Nephron progenitor cell (in vitro differentiated cells): ENCODE results near the gene RPL18.

Experiments used
- DNase-seq: peaks from one replicate; pipeline ENCODE4 v3.0.0; 2021
- H3K27ac Mint-ChIP-seq: 2 replicates; pipeline ENCODE4 v1.8.0; 2021; ENCODE audit warnings: mild to moderate bottlenecking, moderate library complexity, mixed read lengths
- H3K27me3 Mint-ChIP-seq: 2 replicates; pipeline ENCODE4 v1.8.0; 2021; ENCODE audit warnings: mild to moderate bottlenecking, low read depth, mixed read lengths; ENCODE audit not compliant: poor library complexity
- H3K36me3 Mint-ChIP-seq: 2 replicates; pipeline ENCODE4 v1.8.0; 2021; ENCODE audit warnings: low read depth, mixed read lengths
- H3K4me1 Mint-ChIP-seq: 2 replicates; pipeline ENCODE4 v1.8.0; 2021; ENCODE audit warnings: mixed read lengths
- H3K4me3 Mint-ChIP-seq: 2 replicates; pipeline ENCODE4 v1.8.0; 2021; ENCODE audit warnings: mild to moderate bottlenecking, moderate library complexity, mixed read lengths
- H3K9me3 Mint-ChIP-seq: 2 replicates; pipeline ENCODE4 v1.8.0; 2021; ENCODE audit warnings: mild to moderate bottlenecking, moderate library complexity, mixed read lengths
- TF ChIP-seq, protein P1 (sequence below): fragments of 200-600 bp; sonication (generic); IDR thresholded peaks from 2 replicates; pipeline ENCODE4 v1.5.0; 2021; ENCODE audit warnings: antibody characterized with exemption

RPL18 gene

DNA sequence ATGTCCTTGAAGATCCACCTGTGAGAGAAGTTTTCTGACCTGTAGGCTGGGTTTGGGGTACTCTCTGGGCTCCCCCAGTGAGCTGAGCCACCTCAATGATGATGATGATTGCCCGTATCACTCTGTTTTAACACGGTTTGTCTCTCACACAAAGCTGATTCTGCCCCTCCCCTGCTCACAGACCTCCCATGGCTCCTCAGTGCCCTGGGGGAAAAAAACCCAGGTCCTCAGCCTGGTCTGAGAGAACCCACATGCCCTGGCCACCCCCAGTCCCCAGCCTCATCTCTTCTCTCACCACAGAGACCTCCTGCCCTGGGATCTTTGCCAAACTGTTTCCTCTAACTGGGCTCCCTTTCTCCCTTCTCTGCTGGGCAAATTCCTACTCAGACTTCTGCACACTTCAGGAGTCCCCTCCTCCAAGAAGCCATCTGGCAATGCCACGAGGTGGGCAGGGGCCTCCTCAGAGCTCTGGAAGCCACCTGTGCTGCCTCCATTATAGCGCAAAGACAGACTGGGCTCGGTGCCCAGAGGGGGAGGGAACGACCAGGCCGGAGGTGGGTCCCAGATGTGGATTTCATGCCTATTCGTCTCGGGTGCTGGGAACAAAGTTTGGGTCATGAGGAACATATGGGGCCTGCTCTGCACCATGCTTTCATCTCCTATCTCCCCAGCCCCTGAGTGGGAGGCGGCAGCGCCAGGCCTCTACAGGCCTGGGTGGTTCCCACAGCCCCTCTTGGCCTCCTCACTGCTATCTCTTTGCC is 35.5 kb upstream of the RPL18 start:
- DNase-seq, result no peak
- TF ChIP-seq, protein P1, sequence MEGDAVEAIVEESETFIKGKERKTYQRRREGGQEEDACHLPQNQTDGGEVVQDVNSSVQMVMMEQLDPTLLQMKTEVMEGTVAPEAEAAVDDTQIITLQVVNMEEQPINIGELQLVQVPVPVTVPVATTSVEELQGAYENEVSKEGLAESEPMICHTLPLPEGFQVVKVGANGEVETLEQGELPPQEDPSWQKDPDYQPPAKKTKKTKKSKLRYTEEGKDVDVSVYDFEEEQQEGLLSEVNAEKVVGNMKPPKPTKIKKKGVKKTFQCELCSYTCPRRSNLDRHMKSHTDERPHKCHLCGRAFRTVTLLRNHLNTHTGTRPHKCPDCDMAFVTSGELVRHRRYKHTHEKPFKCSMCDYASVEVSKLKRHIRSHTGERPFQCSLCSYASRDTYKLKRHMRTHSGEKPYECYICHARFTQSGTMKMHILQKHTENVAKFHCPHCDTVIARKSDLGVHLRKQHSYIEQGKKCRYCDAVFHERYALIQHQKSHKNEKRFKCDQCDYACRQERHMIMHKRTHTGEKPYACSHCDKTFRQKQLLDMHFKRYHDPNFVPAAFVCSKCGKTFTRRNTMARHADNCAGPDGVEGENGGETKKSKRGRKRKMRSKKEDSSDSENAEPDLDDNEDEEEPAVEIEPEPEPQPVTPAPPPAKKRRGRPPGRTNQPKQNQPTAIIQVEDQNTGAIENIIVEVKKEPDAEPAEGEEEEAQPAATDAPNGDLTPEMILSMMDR, result no peak
- Mint-ChIP-seq H3K9me3 (no peaks in the 10 kb centered on the region), H3K36me3 (no peaks in the 10 kb centered on the region), H3K27ac (peak overlapping the region; percentile 89), H3K27me3 (peaks cover 11% of the 10 kb centered on the region), H3K4me3 (no peak overlapping the region), H3K4me1 (peaks cover 21% of the 10 kb centered on the region)

DNA sequence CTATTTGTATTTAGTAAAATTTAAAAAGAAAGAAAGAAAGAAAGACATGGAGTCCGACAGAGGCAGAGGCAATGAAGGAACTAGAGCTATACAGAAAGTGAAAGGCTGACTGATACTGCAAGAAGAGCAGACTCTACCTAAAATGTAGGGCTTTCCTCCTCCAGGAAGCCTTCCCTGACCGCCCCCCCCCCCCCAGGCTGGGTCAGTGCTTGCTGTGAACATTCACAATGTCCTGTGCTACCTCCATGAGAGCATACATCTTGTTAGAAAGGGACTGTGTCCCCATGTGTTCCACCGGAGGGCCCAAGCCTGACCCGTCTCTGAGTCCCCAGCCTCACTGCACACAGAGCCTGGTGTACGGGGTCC is 32.7 kb upstream of the RPL18 start:
- TF ChIP-seq, protein P1, result no peak
- DNase-seq, result no peak
- Mint-ChIP-seq H3K4me1 (peaks cover 27% of the 10 kb centered on the region), H3K27ac (no peak overlapping the region), H3K9me3 (no peaks in the 10 kb centered on the region), H3K4me3 (no peak overlapping the region), H3K27me3 (peaks cover 2% of the 10 kb centered on the region), H3K36me3 (no peaks in the 10 kb centered on the region)

DNA sequence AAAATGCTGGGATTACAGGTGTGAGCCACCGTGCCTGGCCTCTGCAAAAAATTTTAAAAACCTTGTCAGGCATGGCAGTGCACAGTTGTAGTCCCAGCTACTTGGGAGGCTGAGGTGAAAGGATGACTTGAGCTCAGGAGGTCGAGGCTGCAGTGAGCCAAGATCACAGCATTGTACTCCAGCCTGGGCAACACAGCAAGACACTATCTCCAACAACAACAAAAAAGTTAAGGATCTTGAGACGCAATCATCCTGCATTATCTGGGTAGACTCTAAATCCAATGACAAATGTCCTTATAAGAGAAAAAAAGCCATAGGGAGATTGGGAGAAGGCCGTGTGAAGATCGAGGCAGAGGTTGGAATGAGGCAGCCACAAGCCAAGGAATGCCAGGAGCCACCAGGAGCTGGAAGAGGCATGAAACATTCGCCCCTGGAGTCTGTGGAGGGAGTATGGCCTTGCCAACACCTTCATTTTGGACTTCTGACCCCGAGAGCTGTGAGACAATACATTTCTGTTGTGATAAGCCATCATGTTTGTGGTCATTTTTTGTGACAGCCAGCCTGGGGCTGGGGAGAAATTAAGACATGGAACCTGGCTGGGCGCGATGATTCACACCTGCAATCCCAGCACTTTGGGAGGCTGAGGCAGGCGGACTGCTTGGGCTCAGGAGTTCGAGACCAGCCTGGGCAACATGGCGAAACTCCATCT is 32.1 kb upstream of the RPL18 start:
- Mint-ChIP-seq H3K4me1 (peaks cover 25% of the 10 kb centered on the region), H3K27me3 (peaks cover 2% of the 10 kb centered on the region), H3K36me3 (no peaks in the 10 kb centered on the region), H3K4me3 (no peak overlapping the region), H3K27ac (no peak overlapping the region), H3K9me3 (no peaks in the 10 kb centered on the region)
- TF ChIP-seq, protein P1, result no peak
- no peak for DNase-seq

DNA sequence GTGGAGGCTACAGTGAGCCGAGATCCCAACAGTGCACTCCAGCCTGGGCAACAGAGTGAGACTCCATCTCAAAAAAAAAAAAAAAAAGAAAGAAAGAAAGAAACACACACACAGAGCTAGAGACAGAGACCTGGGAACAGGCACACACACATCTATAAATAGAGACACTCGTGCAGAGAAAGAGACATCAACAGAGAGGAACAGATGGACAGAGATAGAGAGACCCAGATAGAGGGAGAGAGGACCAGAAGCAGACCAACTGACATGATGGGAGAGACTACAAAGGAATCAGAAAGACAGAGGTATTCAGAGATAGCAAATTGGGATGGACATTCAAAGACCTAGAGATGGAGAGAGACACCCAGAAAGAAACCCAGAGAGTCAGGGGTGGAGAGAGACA is 29.2 kb upstream of the RPL18 start:
- no peak overlapping the region for H3K4me3 Mint-ChIP-seq
- H3K9me3 Mint-ChIP-seq, result no peaks in the 10 kb centered on the region
- H3K27ac Mint-ChIP-seq, result no peak overlapping the region
- H3K27me3 Mint-ChIP-seq, result peaks cover 6% of the 10 kb centered on the region
- peaks cover 32% of the 10 kb centered on the region for H3K4me1 Mint-ChIP-seq
- DNase-seq, result no peak
- H3K36me3 Mint-ChIP-seq, result no peaks in the 10 kb centered on the region
- TF ChIP-seq, protein P1, result no peak

DNA sequence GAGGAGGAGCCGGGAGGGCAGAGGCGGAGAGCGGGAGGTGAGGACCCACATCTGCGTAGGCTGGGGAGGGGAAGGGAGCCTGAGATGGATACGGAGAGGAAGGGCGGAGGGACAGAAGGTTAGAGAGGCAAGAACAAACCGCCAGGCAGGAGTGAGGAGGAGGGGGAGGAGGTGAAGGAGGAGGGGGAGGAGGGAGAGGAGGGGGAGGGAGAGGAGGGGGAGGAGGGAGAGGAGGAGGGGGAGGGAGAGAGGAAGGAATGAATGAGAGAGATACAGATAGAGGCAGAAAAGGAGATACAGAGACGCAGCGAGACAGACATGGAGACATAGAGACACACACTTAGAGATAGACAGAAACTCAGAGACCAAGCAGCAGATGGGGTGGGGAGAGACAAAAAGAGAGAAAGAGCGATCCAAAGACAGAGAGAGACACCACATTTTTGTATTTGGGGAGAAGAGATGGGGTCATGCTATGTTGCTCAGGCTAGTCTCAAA is 27.8 kb upstream of the RPL18 start:
- H3K27ac Mint-ChIP-seq, result no peak overlapping the region
- peak overlapping the region; percentile 20 for H3K4me3 Mint-ChIP-seq
- H3K36me3 Mint-ChIP-seq, result no peaks in the 10 kb centered on the region
- no peak for DNase-seq
- H3K9me3 Mint-ChIP-seq, result no peaks in the 10 kb centered on the region
- H3K27me3 Mint-ChIP-seq, result peaks cover 9% of the 10 kb centered on the region
- TF ChIP-seq, protein P1, result no peak
- peaks cover 32% of the 10 kb centered on the region for H3K4me1 Mint-ChIP-seq
